ENCODE data around the gene EFNA3. TPM values are rescaled to one million over a fixed set of nuclear protein-coding genes. Genes with fewer than 3 reads are reported as not detected.

Gene EFNA3
- total and polyA plus RNA-seq, 2 donors: 1.2 to 2.3 TPM

DNA sequence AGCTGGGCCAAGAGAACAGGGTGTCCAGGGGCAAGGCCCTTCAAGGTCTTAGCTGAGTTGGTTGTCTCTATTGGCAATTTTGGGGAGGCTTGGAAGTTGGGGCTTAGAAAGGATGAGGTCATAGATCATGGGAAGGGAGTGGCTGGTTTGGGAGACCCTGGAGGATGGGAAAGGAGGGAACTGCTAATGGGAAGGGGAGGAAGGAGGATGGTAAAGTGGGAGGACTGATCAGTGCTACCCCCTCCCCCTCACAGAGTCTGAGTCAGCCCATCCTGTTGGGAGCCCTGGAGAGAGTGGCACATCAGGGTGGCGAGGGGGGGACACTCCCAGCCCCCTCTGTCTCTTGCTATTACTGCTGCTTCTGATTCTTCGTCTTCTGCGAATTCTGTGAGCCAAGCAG, 10.0 kb upstream of the EFNA3 start:
- DNase-seq (ENCODE audit: extremely low spot score): no peak
- WGBS: 90% methylated on average over 3 of the region's 3 CpGs
- H3K27ac ChIP-seq (ENCODE audit: low read depth): no peak overlapping the region
- no peak overlapping the region for H3K4me3 ChIP-seq (ENCODE audit: low read depth, low read length)
- H3K4me1 ChIP-seq (ENCODE audit: insufficient read depth): peaks cover 3% of the 10 kb centered on the region
- H3K36me3 ChIP-seq (ENCODE audit: insufficient read depth): no peaks in the 10 kb centered on the region

DNA sequence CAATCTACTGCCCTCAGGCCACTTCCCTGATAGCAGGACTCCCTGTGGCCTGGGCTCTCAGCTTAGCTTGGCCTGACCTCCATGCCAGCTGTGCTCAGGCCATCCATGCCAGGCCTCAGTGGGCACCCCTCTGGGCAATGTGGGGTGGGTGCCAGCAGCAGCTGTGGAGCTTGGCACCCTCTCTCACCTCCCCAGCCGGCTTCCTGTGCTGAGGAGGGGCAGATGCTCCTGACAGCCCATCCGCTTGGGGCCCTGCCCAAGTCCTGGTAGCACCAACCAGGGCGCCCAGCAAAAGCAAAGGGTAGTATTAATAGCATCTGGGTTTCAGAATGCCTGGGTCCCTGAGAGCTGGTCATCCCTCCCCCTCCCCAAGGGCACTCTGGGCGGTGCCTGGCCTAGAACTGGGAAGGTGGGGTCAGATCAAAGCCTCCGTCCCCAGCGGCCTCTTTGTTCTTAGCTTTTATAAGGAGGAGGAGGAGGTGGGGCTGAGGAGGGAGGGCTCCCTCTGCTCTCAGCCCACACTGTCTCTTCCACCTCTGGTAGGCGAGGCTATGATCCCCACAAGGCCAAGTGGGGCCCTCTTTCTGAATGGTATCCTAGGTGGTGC, 9.0 kb upstream of the EFNA3 start:
- WGBS: 73% methylated on average over 7 of the region's 7 CpGs
- peaks cover 3% of the 10 kb centered on the region for H3K4me1 ChIP-seq (ENCODE audit: insufficient read depth)
- H3K4me3 ChIP-seq (ENCODE audit: low read depth, low read length): no peak overlapping the region
- no peak for DNase-seq (ENCODE audit: extremely low spot score)
- H3K36me3 ChIP-seq (ENCODE audit: insufficient read depth): no peaks in the 10 kb centered on the region
- no peak overlapping the region for H3K27ac ChIP-seq (ENCODE audit: low read depth)

DNA sequence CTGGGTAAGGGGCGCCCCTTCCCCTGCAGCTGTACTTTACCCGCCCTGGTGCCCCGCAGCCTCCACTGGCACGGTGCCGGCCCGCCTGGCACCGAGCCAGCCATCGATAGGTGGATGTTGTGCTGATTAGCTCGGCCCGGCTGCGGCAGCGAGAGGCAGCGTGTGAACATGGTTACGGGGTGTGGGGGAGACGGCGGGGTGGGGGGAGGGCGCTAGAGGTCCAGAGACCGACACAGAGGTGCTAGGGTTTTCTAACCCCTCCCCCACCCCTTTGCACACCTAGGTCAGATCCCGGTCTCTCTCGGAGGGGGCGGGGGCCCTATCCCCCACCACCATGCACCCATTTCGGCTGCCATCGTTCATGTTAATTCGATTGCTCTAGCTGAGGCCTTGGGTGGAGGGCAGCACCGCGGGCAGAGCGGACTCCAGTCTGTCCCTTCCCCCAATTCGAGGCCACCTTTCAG, 8.4 kb upstream of the EFNA3 start:
- no peak for DNase-seq (ENCODE audit: extremely low spot score)
- 33% methylated on average over 28 of the region's 28 CpGs for WGBS
- Histone ChIP-seq H3K36me3 (ENCODE audit: insufficient read depth) (no peaks in the 10 kb centered on the region), H3K4me3 (ENCODE audit: low read depth, low read length) (no peak overlapping the region), H3K4me1 (ENCODE audit: insufficient read depth) (peaks cover 3% of the 10 kb centered on the region), H3K27ac (ENCODE audit: low read depth) (no peak overlapping the region)

DNA sequence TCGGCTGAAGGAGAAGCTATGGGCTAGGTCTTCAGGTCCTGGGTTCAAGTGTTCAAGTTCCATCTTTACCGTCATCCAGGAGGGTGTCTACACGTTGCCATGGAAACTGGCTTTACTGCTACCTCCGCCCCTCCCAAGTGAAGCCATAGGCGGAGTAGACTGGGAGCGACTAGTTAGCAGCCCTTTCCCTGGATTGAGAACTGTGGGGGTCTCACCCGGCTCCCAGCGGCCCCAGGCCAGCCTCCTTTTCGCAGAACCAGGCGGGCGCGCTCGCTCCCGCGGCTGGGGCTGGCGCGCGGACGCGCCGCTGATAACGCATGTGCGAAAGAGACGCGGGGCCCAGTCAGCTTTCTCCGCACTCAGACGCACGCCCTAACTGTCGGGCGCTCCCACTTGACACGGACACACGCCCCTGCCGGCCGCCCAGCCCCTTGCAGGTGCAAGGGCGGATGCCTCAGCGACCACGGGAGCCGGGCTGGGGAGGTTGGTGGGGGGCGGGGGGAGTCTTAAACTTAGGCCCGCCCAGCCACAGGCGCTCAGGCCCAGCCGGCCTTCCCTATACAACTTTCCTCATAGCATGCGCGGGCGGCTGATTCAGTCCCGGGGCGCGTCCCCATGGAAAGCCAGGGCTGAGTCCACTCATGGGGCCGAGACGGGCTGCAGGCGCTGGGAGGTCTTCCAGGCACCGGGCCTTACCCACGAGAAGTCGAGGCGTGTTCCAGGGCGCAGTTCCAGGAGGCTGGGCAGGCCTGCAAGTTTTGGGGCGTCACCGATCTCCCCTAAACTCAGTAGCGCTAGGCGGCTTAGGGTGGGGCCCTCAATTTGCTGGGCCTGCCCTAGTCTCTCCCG, 7.7 kb upstream of the EFNA3 start:
- Histone ChIP-seq H3K36me3 (ENCODE audit: insufficient read depth) (no peaks in the 10 kb centered on the region), H3K4me3 (ENCODE audit: low read depth, low read length) (peak overlapping the region; percentile 41), H3K27ac (ENCODE audit: low read depth) (no peak overlapping the region), H3K4me1 (ENCODE audit: insufficient read depth) (peaks cover 3% of the 10 kb centered on the region)
- no peak for DNase-seq (ENCODE audit: extremely low spot score)
- 2% methylated on average over 61 of the region's 61 CpGs for WGBS

DNA sequence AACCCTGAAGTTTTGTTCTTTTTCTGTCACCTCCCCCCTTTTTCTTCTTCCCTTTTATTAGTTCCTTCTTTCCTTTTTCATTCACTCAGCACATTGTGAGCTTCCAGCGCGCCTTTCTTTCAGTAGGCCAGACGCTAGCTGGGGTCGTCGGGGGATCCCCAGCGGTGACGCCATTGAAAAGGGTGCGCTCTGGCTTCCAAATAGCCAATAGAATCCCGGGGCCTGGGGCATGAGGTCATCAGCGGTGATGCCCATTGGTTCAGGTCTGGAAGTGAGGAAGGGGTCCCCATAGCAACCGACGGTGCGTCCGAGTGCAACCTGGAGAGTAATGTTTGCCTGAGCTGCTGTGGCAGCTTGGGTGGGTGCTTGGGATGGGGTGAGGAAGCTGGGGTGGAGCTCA, 6.9 kb upstream of the EFNA3 start:
- Histone ChIP-seq H3K27ac (ENCODE audit: low read depth) (no peak overlapping the region), H3K4me1 (ENCODE audit: insufficient read depth) (peaks cover 3% of the 10 kb centered on the region), H3K36me3 (ENCODE audit: insufficient read depth) (no peaks in the 10 kb centered on the region), H3K4me3 (ENCODE audit: low read depth, low read length) (no peak overlapping the region)
- WGBS: 56% methylated on average over 14 of the region's 14 CpGs
- no peak for DNase-seq (ENCODE audit: extremely low spot score)

DNA sequence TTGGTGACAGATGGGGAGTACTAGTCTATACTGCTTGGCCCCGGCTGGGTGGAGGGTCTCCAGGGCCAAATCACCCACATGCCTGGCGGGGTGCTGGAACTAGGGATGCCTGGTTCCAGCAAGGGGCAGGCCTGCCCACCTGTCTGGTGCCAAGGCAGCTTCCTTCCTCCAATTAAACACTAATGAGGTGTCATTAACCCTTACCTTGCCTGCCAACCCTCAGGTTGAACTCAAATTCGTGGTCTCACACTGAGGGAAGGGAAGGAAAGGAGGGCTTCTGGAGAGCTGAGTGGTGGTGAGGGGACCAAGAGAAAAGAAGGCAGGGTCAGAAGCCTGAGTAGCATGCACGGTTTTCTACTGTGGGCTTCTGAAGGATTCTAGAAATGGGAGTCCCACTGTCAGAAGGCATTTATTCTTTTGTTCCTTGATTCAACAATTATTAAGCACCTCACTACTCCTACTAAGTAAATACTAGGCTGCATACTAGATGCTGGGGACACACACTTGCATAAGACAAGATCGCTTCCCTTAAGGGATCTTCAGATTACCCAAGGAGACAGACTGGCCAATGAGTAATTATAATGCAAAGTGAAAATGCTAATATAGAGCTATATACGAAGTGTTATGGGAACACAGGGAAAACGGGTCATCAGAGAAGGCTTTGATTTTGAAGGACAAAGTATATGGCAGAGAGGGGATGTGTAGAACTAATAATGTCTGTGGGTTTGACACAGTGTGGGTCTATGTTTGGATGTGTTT, 5.9 kb upstream of the EFNA3 start:
- Histone ChIP-seq H3K27ac (ENCODE audit: low read depth) (no peak overlapping the region), H3K4me1 (ENCODE audit: insufficient read depth) (peaks cover 3% of the 10 kb centered on the region), H3K36me3 (ENCODE audit: insufficient read depth) (no peaks in the 10 kb centered on the region), H3K4me3 (ENCODE audit: low read depth, low read length) (no peak overlapping the region)
- DNase-seq (ENCODE audit: extremely low spot score): no peak
- WGBS: 60% methylated on average over 7 of the region's 7 CpGs

DNA sequence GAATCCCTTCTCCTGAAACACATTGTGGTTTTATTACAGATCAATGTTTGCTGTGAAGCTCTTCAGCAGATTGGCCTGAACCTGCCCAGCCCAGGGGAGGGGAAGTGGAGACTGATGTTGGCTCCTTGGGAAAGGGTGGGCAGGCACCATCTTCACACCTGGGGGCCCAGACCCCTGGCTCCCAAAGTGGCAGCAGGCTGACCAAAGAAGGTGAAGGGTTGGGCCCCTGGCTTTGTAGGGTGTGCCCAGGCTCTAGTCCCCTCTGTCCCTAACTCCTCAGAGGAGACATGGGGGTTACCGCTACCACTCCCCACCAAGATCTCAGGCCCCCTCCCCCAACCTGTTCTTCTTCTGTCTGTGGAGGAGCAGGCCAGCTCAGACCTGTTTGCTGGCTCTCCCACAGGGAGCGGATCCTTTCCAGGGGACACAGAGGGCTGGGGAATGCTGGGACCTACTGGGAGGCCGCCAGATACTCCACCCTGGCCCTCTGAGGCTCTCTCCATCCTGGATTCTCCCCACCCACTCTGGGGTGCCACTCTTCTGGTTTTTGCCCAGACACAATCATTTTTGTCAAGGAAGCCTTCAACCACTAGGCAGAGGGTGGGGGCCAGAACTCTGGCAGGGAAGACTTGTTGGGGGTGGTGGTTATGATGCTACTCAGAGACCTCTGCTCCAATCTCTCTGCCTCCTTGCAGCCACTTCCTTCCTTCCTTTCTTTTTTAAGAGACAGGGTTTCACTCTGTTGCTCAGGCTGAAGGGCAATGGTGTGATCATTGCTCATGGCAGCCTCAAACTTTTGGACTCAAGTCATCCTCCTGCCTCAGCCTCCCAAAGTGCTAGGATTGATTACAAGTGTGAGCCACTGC, 5.0 kb upstream of the EFNA3 start:
- H3K27ac ChIP-seq (ENCODE audit: low read depth): no peak overlapping the region
- DNase-seq (ENCODE audit: extremely low spot score): no peak
- 90% methylated on average over 3 of the region's 3 CpGs for WGBS
- peaks cover 3% of the 10 kb centered on the region for H3K4me1 ChIP-seq (ENCODE audit: insufficient read depth)
- H3K36me3 ChIP-seq (ENCODE audit: insufficient read depth): no peaks in the 10 kb centered on the region
- H3K4me3 ChIP-seq (ENCODE audit: low read depth, low read length): no peak overlapping the region

DNA sequence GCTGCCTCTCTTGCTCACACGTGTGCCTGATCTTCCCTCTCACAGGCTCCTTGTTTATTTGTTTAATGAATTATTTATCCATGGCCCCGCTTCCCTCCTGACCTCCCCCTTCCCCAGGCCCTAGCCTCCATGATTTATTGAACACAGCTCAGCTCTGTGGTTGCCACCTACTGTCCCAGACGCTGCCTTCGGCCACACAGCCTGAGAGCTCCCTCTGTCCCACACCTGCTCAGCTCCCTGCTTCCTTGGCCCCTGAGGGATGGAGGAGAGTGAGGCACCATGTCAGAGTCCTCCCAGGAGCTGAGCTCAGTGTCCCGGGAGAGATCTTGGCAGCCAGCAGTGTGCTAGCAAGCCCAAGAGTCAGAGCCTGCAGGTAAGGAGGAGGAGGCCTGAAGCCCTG, 3.1 kb upstream of the EFNA3 start:
- no peak for DNase-seq (ENCODE audit: extremely low spot score)
- WGBS: 60% methylated on average over 5 of the region's 5 CpGs

DNA sequence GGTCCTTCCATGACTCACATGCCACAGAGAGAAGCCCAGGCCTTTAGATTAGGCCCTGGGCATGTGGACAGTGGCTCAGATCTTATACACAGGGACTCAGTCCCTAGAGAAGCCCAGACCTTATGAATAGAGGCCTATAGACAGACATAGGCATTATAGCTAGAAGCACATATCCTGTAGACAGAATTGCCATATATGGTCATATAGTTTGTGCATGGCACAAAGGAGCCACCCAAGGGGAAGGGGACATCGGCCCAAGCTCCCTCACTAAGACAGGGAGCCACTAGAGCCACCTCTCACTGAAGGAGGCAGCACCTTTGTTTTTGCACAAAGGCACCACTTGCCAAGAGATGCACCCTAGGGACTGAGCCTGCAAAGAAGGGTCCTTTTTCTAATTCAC, 2.3 kb upstream of the EFNA3 start:
- Histone ChIP-seq H3K36me3 (ENCODE audit: insufficient read depth) (no peaks in the 10 kb centered on the region), H3K27ac (ENCODE audit: low read depth) (no peak overlapping the region), H3K4me3 (ENCODE audit: low read depth, low read length) (no peak overlapping the region), H3K4me1 (ENCODE audit: insufficient read depth) (peaks cover 2% of the 10 kb centered on the region)
- 63% methylated on average over 1 of the region's 1 CpG for WGBS
- no peak for DNase-seq (ENCODE audit: extremely low spot score)

More for the DNA sequence above, 3.1 kb upstream of the EFNA3 start:
- H3K36me3 ChIP-seq (ENCODE audit: insufficient read depth): no peaks in the 10 kb centered on the region
- no peak overlapping the region for H3K27ac ChIP-seq (ENCODE audit: low read depth)
- H3K4me1 ChIP-seq (ENCODE audit: insufficient read depth): no peaks in the 10 kb centered on the region
- no peak overlapping the region for H3K4me3 ChIP-seq (ENCODE audit: low read depth, low read length)

DNA sequence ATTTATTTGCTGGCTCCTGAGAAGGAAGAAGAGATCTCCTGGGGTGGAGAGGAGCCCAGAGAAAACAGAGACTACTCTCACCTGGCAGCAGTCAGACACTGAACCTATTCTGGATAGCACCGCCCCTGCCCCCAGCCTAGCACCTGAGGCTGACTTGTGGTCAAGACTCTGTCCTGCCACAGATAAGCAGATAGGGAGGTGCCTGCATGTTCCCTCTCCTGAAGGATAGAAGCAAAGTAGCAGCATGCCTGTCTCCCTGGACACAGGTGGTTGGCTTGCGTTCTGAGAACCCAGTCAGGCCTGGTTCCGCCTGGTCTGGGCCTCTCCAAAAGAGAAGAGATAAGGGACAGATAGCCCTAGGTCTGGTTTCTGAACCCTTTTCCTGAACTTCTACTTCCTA, 1.3 kb upstream of the EFNA3 start:
- H3K36me3 ChIP-seq (ENCODE audit: insufficient read depth): no peaks in the 10 kb centered on the region
- no peak for DNase-seq (ENCODE audit: extremely low spot score)
- WGBS: 91% methylated on average over 3 of the region's 3 CpGs
- H3K4me1 ChIP-seq (ENCODE audit: insufficient read depth): peaks cover 2% of the 10 kb centered on the region
- H3K4me3 ChIP-seq (ENCODE audit: low read depth, low read length): no peak overlapping the region
- H3K27ac ChIP-seq (ENCODE audit: low read depth): no peak overlapping the region

DNA sequence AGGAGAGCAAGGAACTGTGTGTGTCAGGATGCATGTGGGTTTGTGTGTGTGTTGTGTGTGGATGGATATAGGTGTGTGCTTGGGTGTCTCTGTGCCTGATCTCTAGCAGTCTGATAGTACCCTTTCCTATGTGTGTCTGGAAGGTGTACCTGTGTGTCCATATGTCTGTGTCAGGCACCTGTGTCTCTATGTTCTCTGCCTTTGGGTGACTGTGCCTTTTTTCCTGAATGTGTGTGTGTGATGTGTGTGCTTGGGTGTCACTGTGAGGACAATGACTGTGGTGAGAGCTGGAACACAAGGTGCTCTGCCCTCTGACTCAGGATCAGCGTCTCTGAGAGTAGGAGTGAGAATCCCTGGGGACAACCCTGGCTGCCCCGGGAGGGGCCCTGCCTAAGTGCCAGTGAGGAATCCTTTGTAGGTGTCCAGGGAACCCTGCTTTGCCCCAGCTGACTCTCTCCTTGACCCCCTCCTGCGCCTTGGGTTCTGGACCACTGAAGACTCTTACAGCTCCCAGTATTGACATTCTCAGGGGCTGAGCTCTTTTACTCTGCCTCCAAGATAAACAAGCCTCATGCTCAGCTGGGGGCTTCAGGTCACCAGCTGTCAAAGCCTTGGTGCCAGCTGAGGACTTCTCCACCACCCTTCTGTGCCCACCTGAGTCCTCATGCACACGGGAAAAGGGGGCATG, 735 bp upstream of the EFNA3 start:
- DNase-seq (ENCODE audit: extremely low spot score): no peak
- Histone ChIP-seq H3K36me3 (ENCODE audit: insufficient read depth) (no peaks in the 10 kb centered on the region), H3K4me3 (ENCODE audit: low read depth, low read length) (no peak overlapping the region), H3K27ac (ENCODE audit: low read depth) (no peak overlapping the region), H3K4me1 (ENCODE audit: insufficient read depth) (peaks cover 2% of the 10 kb centered on the region)
- 67% methylated on average over 4 of the region's 4 CpGs for WGBS

DNA sequence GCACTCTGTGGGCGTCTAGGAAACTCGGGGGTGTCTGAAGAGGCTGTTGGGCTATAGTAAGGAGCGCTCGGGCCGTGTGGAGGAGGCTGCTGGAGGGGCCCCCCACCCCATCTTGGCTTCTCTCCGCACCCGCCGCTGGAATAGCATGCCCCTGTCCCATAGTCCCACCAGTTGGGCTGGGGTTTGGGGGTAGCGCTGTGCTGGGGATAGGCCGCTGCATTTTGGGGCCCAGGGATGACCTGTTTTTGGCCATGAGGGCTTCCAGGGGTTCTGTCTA, 511 bp downstream of the EFNA3 start:
- DNase-seq (ENCODE audit: extremely low spot score): no peak
- 4% methylated on average over 10 of the region's 10 CpGs for WGBS
- Histone ChIP-seq H3K27ac (ENCODE audit: low read depth) (no peak overlapping the region), H3K36me3 (ENCODE audit: insufficient read depth) (no peaks in the 10 kb centered on the region), H3K4me1 (ENCODE audit: insufficient read depth) (peaks cover 2% of the 10 kb centered on the region), H3K4me3 (ENCODE audit: low read depth, low read length) (no peak overlapping the region)
